CD14-positive monocyte (primary cell): ENCODE data around the gene PHKA2. TPM values are rescaled to one million over a fixed set of nuclear protein-coding genes. Genes with fewer than 3 reads are reported as not detected.

Source experiments
- DNase-seq, 3 donors: peaks; one replicate each; pipeline ENCODE4 v3.0.0-alpha.2; 2011 to 2022
- H2AFZ ChIP-seq: 2 replicates; pipeline ENCODE4 v1.6.0; 2012; ENCODE audit warnings: mild to moderate bottlenecking, low read depth, low read length, inconsistent platforms; ENCODE audit not compliant: insufficient read depth, poor library complexity, severe bottlenecking
- H3K27ac ChIP-seq, 2 donors: 1 replicate in 1 of 2; 2 replicates in 1 of 2; pipeline ENCODE4 v1.5.1; 2012 to 2013; ENCODE audit warnings: low read length in 2 of 2, control low read depth in 1 of 2, inconsistent platforms in 1 of 2, low read depth in 1 of 2, mild to moderate bottlenecking in 1 of 2
- H3K27me3 ChIP-seq, 2 donors: one replicate each; pipeline versions ENCODE4 v1.6.0 to v1.6.1; 2011 to 2013; ENCODE audit warnings: low read length in 2 of 2; ENCODE audit not compliant: control insufficient read depth in 2 of 2, insufficient read depth in 2 of 2
- H3K36me3 ChIP-seq, 2 donors: replicated peaks in 1 of 2; 1 replicate in 1 of 2; 2 replicates in 1 of 2; pipeline versions ENCODE4 v1.5.1 to v1.6.1; 2012 to 2013; ENCODE audit warnings: low read length in 2 of 2, control low read depth in 1 of 2, inconsistent platforms in 1 of 2, mild to moderate bottlenecking in 1 of 2; ENCODE audit not compliant: insufficient read depth in 2 of 2, control insufficient read depth in 1 of 2
- H3K4me1 ChIP-seq, 2 donors: 1 replicate in 1 of 2; 2 replicates in 1 of 2; pipeline versions ENCODE4 v1.5.1 to v1.6.1; 2012 to 2013; ENCODE audit warnings: low read length in 2 of 2, control low read depth in 1 of 2, inconsistent platforms in 1 of 2, mild to moderate bottlenecking in 1 of 2, moderate library complexity in 1 of 2; ENCODE audit not compliant: insufficient read depth in 2 of 2, control insufficient read depth in 1 of 2
- H3K4me2 ChIP-seq: replicated peaks from 2 replicates; pipeline ENCODE3; 2012; ENCODE audit warnings: low read length, moderate library complexity, mild to moderate bottlenecking; ENCODE audit not compliant: poor library complexity, severe bottlenecking; ENCODE audit errors: extremely low read depth
- H3K4me3 ChIP-seq, 3 experiments: fragments of 200-600 bp in 1 of 3; sonication (generic) in 1 of 3; replicated peaks in 1 of 3; 1 replicate in 2 of 3; 2 replicates in 1 of 3; pipeline ENCODE4 v1.5.1; 2011 to 2013; ENCODE audit warnings: low read length in 3 of 3, mild to moderate bottlenecking in 3 of 3, control low read depth in 2 of 3, low read depth in 2 of 3, inconsistent platforms in 1 of 3, moderate library complexity in 1 of 3
- H3K79me2 ChIP-seq: 2 replicates; pipeline ENCODE4 v1.6.0; 2012; ENCODE audit warnings: mild to moderate bottlenecking, control low read depth, inconsistent platforms, low read length, moderate library complexity; ENCODE audit not compliant: insufficient read depth
- H3K9ac ChIP-seq: 2 replicates; pipeline ENCODE4 v1.6.0; 2017; ENCODE audit warnings: low read length, mild to moderate bottlenecking; ENCODE audit not compliant: insufficient read depth, poor library complexity, severe bottlenecking
- H3K9me3 ChIP-seq, 2 donors: replicated peaks in 1 of 2; 1 replicate in 1 of 2; 2 replicates in 1 of 2; pipeline versions ENCODE4 v1.5.1 to v1.6.1; 2012 to 2013; ENCODE audit warnings: low read length in 2 of 2, control low read depth in 1 of 2; ENCODE audit not compliant: control insufficient read depth in 1 of 2, insufficient read depth in 1 of 2
- H4K20me1 ChIP-seq: 2 replicates; pipeline ENCODE4 v1.6.0; 2012; ENCODE audit warnings: mild to moderate bottlenecking, low read length, control low read depth, moderate library complexity; ENCODE audit not compliant: insufficient read depth
- H3K27ac Mint-ChIP-seq, 7 donors: one replicate each; pipeline ENCODE4 v1.8.0; 2020; ENCODE audit warnings: mild to moderate bottlenecking in 7 of 7, mixed read lengths in 7 of 7, moderate library complexity in 6 of 7, inconsistent platforms in 2 of 7
- H3K27me3 Mint-ChIP-seq, 3 donors: one replicate each; pipeline ENCODE4 v1.8.0; 2021 to 2022; ENCODE audit warnings: low read depth in 3 of 3, mild to moderate bottlenecking in 3 of 3, mixed read lengths in 3 of 3, moderate library complexity in 3 of 3, inconsistent platforms in 1 of 3
- H3K36me3 Mint-ChIP-seq, 2 donors: one replicate each; pipeline ENCODE4 v1.8.0; 2020; ENCODE audit warnings: mixed read lengths in 2 of 2, inconsistent platforms in 1 of 2, mild to moderate bottlenecking in 1 of 2
- H3K4me1 Mint-ChIP-seq: one replicate; pipeline ENCODE4 v1.8.0; 2020; ENCODE audit warnings: mild to moderate bottlenecking, mixed read lengths
- H3K4me3 Mint-ChIP-seq, 2 donors: one replicate each; pipeline ENCODE4 v1.8.0; 2020; ENCODE audit warnings: mild to moderate bottlenecking in 2 of 2, mixed read lengths in 2 of 2, moderate library complexity in 1 of 2
- H3K9me3 Mint-ChIP-seq, 7 donors: one replicate each; pipeline ENCODE4 v1.8.0; 2020 to 2022; ENCODE audit warnings: mixed read lengths in 7 of 7, mild to moderate bottlenecking in 6 of 7, moderate library complexity in 6 of 7, inconsistent platforms in 2 of 7
- CTCF ChIP-seq: fragments of 200-600 bp; IDR thresholded peaks from one replicate; pipeline ENCODE4 v1.8.0; 2022; ENCODE audit warnings: antibody characterized with exemption, mild to moderate bottlenecking
- WGBS: methylation state at CpG from one replicate; pipeline ENCODE4 v1.1.5; 2013; ENCODE audit warnings: missing lambda C conversion rate; ENCODE audit not compliant: insufficient coverage; 5-methylcytosine and 5-hydroxymethylcytosine counted together
- intact Hi-C, 2 donors: fragments of 100-400 bp; cut with micrococcal nuclease; formaldehyde crosslinking; loops; one replicate each; pipeline versions ENCODE4 v1.15.0 to v1.15.1; 2023
- polyA plus RNA-seq, 3 donors: library from polyadenylated mRNA; depleted of rRNA in 1 of 3; unstranded in 2 of 3; stranded (reverse) in 1 of 3; fragments of 300-500 nt in 2 of 3; fragments of >200 nt in 1 of 3; fragmentation: Illumina TruSeq in 2 of 3; gene quantifications; 1 replicate in 2 of 3; 2 replicates in 1 of 3; pipeline ENCODE4 v1.2.3, GENCODE V29; 2012 to 2021

The PHKA2 gene
- polyA plus RNA-seq, 3 donors, result 8.7 to 63.3 (median 9.1) TPM

GRCh38 chrX:18873189-18873791, 110.6 kb downstream of the PHKA2 start:
- H3K4me3 ChIP-seq, result no peak overlapping the region
- H3K36me3 Mint-ChIP-seq, result no peaks in the 10 kb centered on the region
- no peak overlapping the region for H3K4me3 Mint-ChIP-seq
- no peak overlapping the region for H2AFZ ChIP-seq
- H3K36me3 ChIP-seq, result no peaks in the 10 kb centered on the region
- H3K4me2 ChIP-seq, result no peak overlapping the region
- H3K27ac Mint-ChIP-seq, result no peak overlapping the region
- peaks cover 0 to 7% (median 0%) of the 10 kb centered on the region in 7 donors for H3K9me3 Mint-ChIP-seq
- no peaks in the 10 kb centered on the region for H4K20me1 ChIP-seq
- H3K9me3 ChIP-seq, result no peaks in the 10 kb centered on the region
- H3K9ac ChIP-seq, result no peak overlapping the region
- H3K4me1 ChIP-seq, result no peaks in the 10 kb centered on the region
- intact Hi-C loops, result no loop called here
- H3K4me1 Mint-ChIP-seq, result no peaks in the 10 kb centered on the region
- no peaks in the 10 kb centered on the region for H3K27me3 ChIP-seq
- H3K79me2 ChIP-seq, result no peaks in the 10 kb centered on the region
- no peak for DNase-seq
- peaks cover under 1 to 13% (median 1%) of the 10 kb centered on the region in 3 donors for H3K27me3 Mint-ChIP-seq
- no CpG with 5 or more reads among the region's 27 CpGs for WGBS
- H3K27ac ChIP-seq, result no peak overlapping the region
- TF ChIP-seq CTCF, result no peak

GRCh38 chrX:18872621-18873020, 111.3 kb downstream of the PHKA2 start:
- no peaks in the 10 kb centered on the region for H3K36me3 ChIP-seq
- no peaks in the 10 kb centered on the region for H3K4me1 ChIP-seq
- H3K27me3 ChIP-seq, result no peaks in the 10 kb centered on the region
- no peaks in the 10 kb centered on the region for H3K9me3 ChIP-seq
- intact Hi-C loops, result no loop called here
- Mint-ChIP-seq H3K4me3 (no peak overlapping the region), H3K27ac (no peak overlapping the region), H3K36me3 (no peaks in the 10 kb centered on the region), H3K9me3 (peaks cover 0 to 7% (median 0%) of the 10 kb centered on the region in 7 donors), H3K4me1 (no peaks in the 10 kb centered on the region), H3K27me3 (peaks cover 0 to 13% (median 1%) of the 10 kb centered on the region in 3 donors)
- no CpG with 5 or more reads among the region's 8 CpGs for WGBS
- no peak overlapping the region for H3K9ac ChIP-seq
- no peak overlapping the region for H3K4me3 ChIP-seq
- H3K79me2 ChIP-seq, result no peaks in the 10 kb centered on the region
- no peak overlapping the region for H2AFZ ChIP-seq
- TF ChIP-seq CTCF, result no peak
- no peak for DNase-seq
- H3K27ac ChIP-seq, result no peak overlapping the region
- no peak overlapping the region for H3K4me2 ChIP-seq
- no peaks in the 10 kb centered on the region for H4K20me1 ChIP-seq
